Fibroblast of lung (primary cell): ENCODE data around the gene SRGAP1. TPM values are rescaled to one million over a fixed set of nuclear protein-coding genes. Genes with fewer than 3 reads are reported as not detected.

Experiments
- DNase-seq, 2 donors: peaks; one replicate each; pipeline versions ENCODE4 v3.0.0 to v3.0.0-alpha.2; 2010; ENCODE audit warnings: low read depth in 2 of 2
- H2AFZ ChIP-seq: 2 replicates; pipeline ENCODE4 v1.5.1; 2012; ENCODE audit warnings: low read length, control low read depth, inconsistent platforms
- H3K27ac ChIP-seq: 2 replicates; pipeline ENCODE4 v1.5.1; 2011; ENCODE audit warnings: low read length, control low read depth; ENCODE audit not compliant: insufficient read depth
- H3K27me3 ChIP-seq: 2 replicates; pipeline ENCODE4 v1.5.1; 2011; ENCODE audit warnings: mild to moderate bottlenecking, low read length; ENCODE audit not compliant: control insufficient read depth, insufficient read depth
- H3K36me3 ChIP-seq: 2 replicates; pipeline ENCODE4 v1.5.1; 2011; ENCODE audit warnings: low read length; ENCODE audit not compliant: control insufficient read depth, insufficient read depth
- H3K4me1 ChIP-seq: 2 replicates; pipeline ENCODE4 v1.5.1; 2011; ENCODE audit warnings: low read length; ENCODE audit not compliant: control insufficient read depth, insufficient read depth; ENCODE audit errors: extremely low read depth
- H3K4me2 ChIP-seq: 2 replicates; pipeline ENCODE4 v1.5.1; 2011; ENCODE audit warnings: low read length, control low read depth; ENCODE audit not compliant: insufficient read depth; ENCODE audit errors: extremely low read depth
- H3K4me3 ChIP-seq, 4 experiments: fragments of 200-600 bp in 1 of 4; sonication (generic) in 1 of 4; replicated peaks in 1 of 4; 2 replicates each; pipeline ENCODE4 v1.5.1; 2011 to 2016; ENCODE audit warnings: low read length in 4 of 4, low read depth in 3 of 4, mild to moderate bottlenecking in 3 of 4, control low read depth in 2 of 4, inconsistent platforms in 1 of 4, mixed read lengths in 1 of 4; ENCODE audit not compliant: insufficient read depth in 1 of 4; ENCODE audit errors: control extremely low read depth in 1 of 4
- H3K79me2 ChIP-seq: 2 replicates; pipeline ENCODE4 v1.5.1; 2012; ENCODE audit warnings: mild to moderate bottlenecking, low read length, inconsistent platforms; ENCODE audit not compliant: control insufficient read depth, insufficient read depth
- H3K9ac ChIP-seq: 2 replicates; pipeline ENCODE4 v1.5.1; 2011; ENCODE audit warnings: mild to moderate bottlenecking, low read length, control low read depth; ENCODE audit not compliant: insufficient read depth
- H3K9me3 ChIP-seq: 2 replicates; pipeline ENCODE4 v1.5.1; 2012; ENCODE audit warnings: low read depth, low read length; ENCODE audit not compliant: control insufficient read depth, insufficient read depth
- H4K20me1 ChIP-seq: 2 replicates; pipeline ENCODE4 v1.5.1; 2011; ENCODE audit warnings: low read length; ENCODE audit not compliant: control insufficient read depth, insufficient read depth; ENCODE audit errors: extremely low read depth
- EZH2 ChIP-seq: IDR thresholded peaks from 2 replicates; pipeline ENCODE4 v1.5.1; 2012; ENCODE audit warnings: low read length, control low read depth, mild to moderate bottlenecking; ENCODE audit errors: missing control alignments
- polyA plus RNA-seq, 2 donors: library from polyadenylated mRNA; depleted of rRNA in 1 of 2; stranded (reverse) in 1 of 2; unstranded in 1 of 2; fragments of >200 nt; gene quantifications; 2 replicates each; pipeline ENCODE4 v1.2.1, GENCODE V29; 2011 to 2012; ENCODE audit warnings: missing spikeins in 1 of 2
- total RNA-seq: library from RNA; depleted of rRNA; stranded (reverse); fragments of >200 nt; gene quantifications from 2 replicates; pipeline ENCODE4 v1.2.1, GENCODE V29; 2014
- TF ChIP-seq, protein P1 (sequence below), 2 donors: IDR thresholded peaks in 1 of 2; conservative IDR thresholded peaks in 1 of 2; 1 replicate in 1 of 2; 2 replicates in 1 of 2; pipeline ENCODE4 v1.5.1; 2011 to 2012; ENCODE audit warnings: low read length in 2 of 2, control low read depth in 1 of 2, inconsistent platforms in 1 of 2, low read depth in 1 of 2, mild to moderate bottlenecking in 1 of 2

The SRGAP1 gene
- total and polyA plus RNA-seq, 2 donors (not counting 1 experiment from before 2014, with no cell fraction given), result 18.9 to 30.2 TPM

DNA sequence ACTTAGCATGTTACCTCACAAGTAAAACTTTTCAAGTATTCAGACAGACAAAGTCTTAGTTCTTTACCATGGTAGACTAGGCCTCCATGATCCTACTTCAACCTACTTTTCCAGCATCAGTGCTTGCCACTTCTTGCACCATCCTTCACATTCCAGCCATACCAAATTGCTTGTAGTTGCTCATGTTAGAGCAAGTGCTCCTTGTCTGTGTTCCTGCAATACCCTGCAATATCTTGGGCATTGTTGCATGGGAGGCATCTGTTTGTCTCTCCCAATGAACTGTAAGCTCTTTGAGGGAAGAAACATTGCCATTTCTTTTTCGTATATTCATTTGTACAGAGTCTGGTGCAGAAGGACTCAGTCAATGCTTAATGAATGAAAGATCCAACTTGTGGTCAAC is 78.0 kb downstream of the SRGAP1 start:
- TF ChIP-seq, protein P1, sequence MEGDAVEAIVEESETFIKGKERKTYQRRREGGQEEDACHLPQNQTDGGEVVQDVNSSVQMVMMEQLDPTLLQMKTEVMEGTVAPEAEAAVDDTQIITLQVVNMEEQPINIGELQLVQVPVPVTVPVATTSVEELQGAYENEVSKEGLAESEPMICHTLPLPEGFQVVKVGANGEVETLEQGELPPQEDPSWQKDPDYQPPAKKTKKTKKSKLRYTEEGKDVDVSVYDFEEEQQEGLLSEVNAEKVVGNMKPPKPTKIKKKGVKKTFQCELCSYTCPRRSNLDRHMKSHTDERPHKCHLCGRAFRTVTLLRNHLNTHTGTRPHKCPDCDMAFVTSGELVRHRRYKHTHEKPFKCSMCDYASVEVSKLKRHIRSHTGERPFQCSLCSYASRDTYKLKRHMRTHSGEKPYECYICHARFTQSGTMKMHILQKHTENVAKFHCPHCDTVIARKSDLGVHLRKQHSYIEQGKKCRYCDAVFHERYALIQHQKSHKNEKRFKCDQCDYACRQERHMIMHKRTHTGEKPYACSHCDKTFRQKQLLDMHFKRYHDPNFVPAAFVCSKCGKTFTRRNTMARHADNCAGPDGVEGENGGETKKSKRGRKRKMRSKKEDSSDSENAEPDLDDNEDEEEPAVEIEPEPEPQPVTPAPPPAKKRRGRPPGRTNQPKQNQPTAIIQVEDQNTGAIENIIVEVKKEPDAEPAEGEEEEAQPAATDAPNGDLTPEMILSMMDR (conservative IDR thresholded peaks at IDR 0.05 in 1 of 2, IDR thresholded peaks at IDR 0.05 in 1 of 2; ENCODE audit: low read depth in 1 of 2, low read length in 2 of 2), result no peak
- no peak for TF ChIP-seq EZH2
- H3K36me3 ChIP-seq, result no peaks in the 10 kb centered on the region
- H2AFZ ChIP-seq, result no peak overlapping the region
- H3K9me3 ChIP-seq, result no peaks in the 10 kb centered on the region
- H3K9ac ChIP-seq, result no peak overlapping the region
- no peak overlapping the region for H3K4me3 ChIP-seq
- H4K20me1 ChIP-seq, result no peaks in the 10 kb centered on the region
- no peak overlapping the region for H3K4me2 ChIP-seq
- H3K27me3 ChIP-seq, result no peaks in the 10 kb centered on the region
- peaks cover 17% of the 10 kb centered on the region for H3K4me1 ChIP-seq
- H3K27ac ChIP-seq, result no peak overlapping the region
- peaks cover 79% of the 10 kb centered on the region for H3K79me2 ChIP-seq
- peak; percentile 64 to 80 for DNase-seq

DNA sequence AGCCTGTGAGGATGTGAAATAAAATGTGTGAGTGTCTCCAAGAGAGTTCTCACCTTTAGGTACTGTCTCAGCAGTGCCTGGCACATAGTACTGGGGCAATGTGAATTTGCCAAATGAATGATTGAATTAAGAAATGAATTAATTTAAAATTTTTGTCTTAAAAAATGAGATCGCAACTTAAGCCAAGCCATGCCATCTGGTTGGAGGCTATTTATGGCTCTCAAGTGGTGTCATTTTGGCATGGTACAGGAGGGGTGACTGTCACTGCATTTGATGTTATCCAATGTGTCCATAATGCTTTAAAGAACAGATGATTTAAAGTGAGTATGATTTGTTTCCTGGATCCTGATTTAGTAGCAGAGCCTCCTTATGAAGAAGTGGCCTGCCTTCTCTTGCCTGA is 80.3 kb downstream of the SRGAP1 start:
- H3K4me2 ChIP-seq, result no peak overlapping the region
- DNase-seq, result no peak
- H4K20me1 ChIP-seq, result no peaks in the 10 kb centered on the region
- H3K4me1 ChIP-seq, result peaks cover 8% of the 10 kb centered on the region
- H3K27me3 ChIP-seq, result no peaks in the 10 kb centered on the region
- H3K9me3 ChIP-seq, result no peaks in the 10 kb centered on the region
- H3K79me2 ChIP-seq, result peaks cover 98% of the 10 kb centered on the region
- H3K9ac ChIP-seq, result no peak overlapping the region
- TF ChIP-seq EZH2, result no peak
- TF ChIP-seq, protein P1 (conservative IDR thresholded peaks at IDR 0.05 in 1 of 2, IDR thresholded peaks at IDR 0.05 in 1 of 2; ENCODE audit: low read depth in 1 of 2, low read length in 2 of 2), result no peak
- no peak overlapping the region for H3K4me3 ChIP-seq
- H3K36me3 ChIP-seq, result peaks cover 1% of the 10 kb centered on the region
- H3K27ac ChIP-seq, result no peak overlapping the region
- no peak overlapping the region for H2AFZ ChIP-seq

DNA sequence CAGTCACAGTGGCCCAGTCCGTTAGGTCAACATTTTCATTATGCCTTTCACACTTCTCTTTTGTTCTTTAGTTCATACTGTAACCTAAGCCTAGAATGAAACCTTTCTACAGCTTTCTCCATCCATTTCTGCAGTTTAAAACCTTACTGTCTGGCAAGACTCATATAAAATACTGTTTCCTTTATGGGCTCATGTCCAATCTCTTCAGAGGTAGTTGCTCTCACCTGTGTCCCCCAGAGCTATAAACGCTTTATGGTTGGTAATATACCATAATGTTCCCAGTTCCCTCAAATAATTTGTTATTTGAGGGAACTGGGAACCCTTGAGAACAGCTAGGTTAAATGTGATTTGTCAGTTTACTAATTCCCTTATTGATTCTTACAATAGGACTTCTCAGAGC is 83.0 kb downstream of the SRGAP1 start:
- H3K9ac ChIP-seq, result no peak overlapping the region
- no peaks in the 10 kb centered on the region for H4K20me1 ChIP-seq
- TF ChIP-seq, protein P1 (conservative IDR thresholded peaks at IDR 0.05 in 1 of 2, IDR thresholded peaks at IDR 0.05 in 1 of 2; ENCODE audit: low read depth in 1 of 2, low read length in 2 of 2), result no peak
- no peak for TF ChIP-seq EZH2
- no peak for DNase-seq
- H3K4me3 ChIP-seq, result no peak overlapping the region
- H3K9me3 ChIP-seq, result no peaks in the 10 kb centered on the region
- no peak overlapping the region for H2AFZ ChIP-seq
- peaks cover 1% of the 10 kb centered on the region for H3K36me3 ChIP-seq
- H3K4me1 ChIP-seq, result peaks cover 11% of the 10 kb centered on the region
- no peak overlapping the region for H3K4me2 ChIP-seq
- no peak overlapping the region for H3K27ac ChIP-seq
- peaks cover 90% of the 10 kb centered on the region for H3K79me2 ChIP-seq
- no peaks in the 10 kb centered on the region for H3K27me3 ChIP-seq
